Mesendoderm (in vitro differentiated cells): ENCODE results near the gene HMSD.

Source experiments
- DNase-seq: peaks from one replicate; pipeline ENCODE4 v3.0.0; 2013
- H2AK5ac ChIP-seq: 2 replicates; pipeline ENCODE4 v1.6.1; 2013; ENCODE audit warnings: low read length, inconsistent platforms
- H2BK120ac ChIP-seq: 2 replicates; pipeline ENCODE4 v1.6.1; 2013; ENCODE audit warnings: low read depth, mild to moderate bottlenecking, low read length, moderate library complexity, mixed read lengths
- H2BK15ac ChIP-seq: replicated peaks from 2 replicates; pipeline ENCODE4 v1.6.1; 2013; ENCODE audit warnings: low read depth, mild to moderate bottlenecking, moderate library complexity
- H2BK5ac ChIP-seq: 2 replicates; pipeline ENCODE4 v1.6.1; 2013; ENCODE audit warnings: low read length, inconsistent platforms
- H3K18ac ChIP-seq: 2 replicates; pipeline ENCODE4 v1.6.1; 2013; ENCODE audit warnings: mild to moderate bottlenecking, low read length, mixed read lengths
- H3K23ac ChIP-seq: one replicate; pipeline ENCODE4 v1.6.1; 2013; ENCODE audit warnings: low read length
- H3K27ac ChIP-seq: 2 replicates; pipeline ENCODE4 v1.5.1; 2013; ENCODE audit warnings: low read depth, mild to moderate bottlenecking, inconsistent platforms, low read length, moderate library complexity
- H3K27me3 ChIP-seq: 2 replicates; pipeline ENCODE4 v1.6.1; 2013; ENCODE audit warnings: low read length, control low read depth, mild to moderate bottlenecking, inconsistent platforms; ENCODE audit not compliant: insufficient read depth, poor library complexity
- H3K36me3 ChIP-seq: 2 replicates; pipeline ENCODE4 v1.6.1; 2013; ENCODE audit warnings: low read length, inconsistent platforms; ENCODE audit not compliant: control insufficient read depth, insufficient read depth
- H3K4ac ChIP-seq: one replicate; pipeline ENCODE4 v1.6.1; 2013; ENCODE audit warnings: low read depth, mild to moderate bottlenecking, low read length, moderate library complexity
- H3K4me1 ChIP-seq: 2 replicates; pipeline ENCODE4 v1.6.1; 2013; ENCODE audit warnings: low read depth, low read length, inconsistent platforms; ENCODE audit not compliant: control insufficient read depth
- H3K4me2 ChIP-seq: 2 replicates; pipeline ENCODE4 v1.6.1; 2013; ENCODE audit warnings: low read length
- H3K4me3 ChIP-seq: 2 replicates; pipeline ENCODE4 v1.5.1; 2013; ENCODE audit warnings: mild to moderate bottlenecking, low read length
- H3K56ac ChIP-seq: one replicate; pipeline ENCODE4 v1.6.1; 2013; ENCODE audit warnings: low read length
- H3K79me1 ChIP-seq: 2 replicates; pipeline ENCODE4 v1.6.1; 2013; ENCODE audit warnings: low read length, inconsistent platforms
- H3K79me2 ChIP-seq: 2 replicates; pipeline ENCODE4 v1.6.1; 2013; ENCODE audit warnings: mild to moderate bottlenecking, low read length; ENCODE audit not compliant: control insufficient read depth, insufficient read depth
- H3K9ac ChIP-seq: 2 replicates; pipeline ENCODE4 v1.6.1; 2013; ENCODE audit warnings: low read length, inconsistent platforms
- H4K5ac ChIP-seq: one replicate; pipeline ENCODE4 v1.6.1; 2013; ENCODE audit warnings: low read length
- H4K8ac ChIP-seq: one replicate; pipeline ENCODE4 v1.6.1; 2013; ENCODE audit warnings: low read depth, mild to moderate bottlenecking, control low read depth, low read length, moderate library complexity
- WGBS: extraction: QIAGEN DNeasy Blood & Tissue Kit; methylation state at CpG from one replicate; pipeline ENCODE4 v1.1.7; 2013; ENCODE audit warnings: low lambda C conversion rate, missing lambda C conversion rate; ENCODE audit not compliant: insufficient coverage; ENCODE audit errors: extremely low coverage; 5-methylcytosine and 5-hydroxymethylcytosine counted together

The HMSD gene

DNA sequence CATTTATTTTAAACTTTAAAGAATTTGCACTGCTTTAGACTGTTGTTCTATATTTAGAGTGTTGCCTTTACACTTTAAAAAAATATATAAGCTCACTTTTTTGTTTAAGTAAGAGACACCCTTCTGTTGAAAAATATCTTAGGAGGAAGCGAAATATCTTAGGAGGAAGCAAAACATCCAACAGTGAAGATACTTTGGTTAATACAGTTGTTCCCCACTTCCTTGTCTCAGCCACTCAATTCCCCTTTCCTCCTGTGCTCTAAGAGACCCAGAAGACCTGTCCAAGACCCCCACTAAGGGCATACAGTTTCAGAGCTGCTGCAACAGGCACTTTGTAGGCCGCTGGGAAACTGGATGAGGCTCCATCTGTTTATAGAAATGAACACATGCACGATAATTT lies 26.5 kb downstream of the HMSD start:
- DNase-seq = no peak
- no peak overlapping the region for H2BK5ac ChIP-seq
- no peaks in the 10 kb centered on the region for H3K27me3 ChIP-seq
- H3K27ac ChIP-seq = no peak overlapping the region
- no CpG with 5 or more reads among the region's 3 CpGs for whole genome bisulfite sequencing
- no peaks in the 10 kb centered on the region for H3K36me3 ChIP-seq
- no peak overlapping the region for H4K8ac ChIP-seq
- H3K9ac ChIP-seq = no peak overlapping the region
- H3K79me1 ChIP-seq = no peaks in the 10 kb centered on the region
- H3K23ac ChIP-seq = no peak overlapping the region
- no peak overlapping the region for H3K4ac ChIP-seq
- H3K18ac ChIP-seq = no peak overlapping the region
- H3K4me2 ChIP-seq = no peak overlapping the region
- H3K4me3 ChIP-seq = no peak overlapping the region
- H2BK15ac ChIP-seq = no peak overlapping the region
- H3K56ac ChIP-seq = no peak overlapping the region
- H2AK5ac ChIP-seq = no peak overlapping the region
- no peaks in the 10 kb centered on the region for H3K4me1 ChIP-seq
- no peaks in the 10 kb centered on the region for H3K79me2 ChIP-seq
- H2BK120ac ChIP-seq = no peak overlapping the region
- H4K5ac ChIP-seq = no peak overlapping the region

GRCh38 chr18:63977040-63977439 lies 27.9 kb downstream of the HMSD start:
- no peak overlapping the region for H3K23ac ChIP-seq
- DNase-seq = no peak
- no peak overlapping the region for H3K4me3 ChIP-seq
- no peaks in the 10 kb centered on the region for H3K4me1 ChIP-seq
- H2AK5ac ChIP-seq = no peak overlapping the region
- no peak overlapping the region for H2BK120ac ChIP-seq
- no peak overlapping the region for H2BK15ac ChIP-seq
- H4K5ac ChIP-seq = no peak overlapping the region
- no peaks in the 10 kb centered on the region for H3K79me2 ChIP-seq
- no peak overlapping the region for H3K27ac ChIP-seq
- H3K36me3 ChIP-seq = no peaks in the 10 kb centered on the region
- H3K4me2 ChIP-seq = no peak overlapping the region
- H3K9ac ChIP-seq = no peak overlapping the region
- no peak overlapping the region for H3K4ac ChIP-seq
- H3K18ac ChIP-seq = no peak overlapping the region
- no peaks in the 10 kb centered on the region for H3K79me1 ChIP-seq
- no peak overlapping the region for H2BK5ac ChIP-seq
- no peak overlapping the region for H3K56ac ChIP-seq
- H4K8ac ChIP-seq = no peak overlapping the region
- no peaks in the 10 kb centered on the region for H3K27me3 ChIP-seq
- WGBS = no CpG with 5 or more reads among the region's 3 CpGs

DNA sequence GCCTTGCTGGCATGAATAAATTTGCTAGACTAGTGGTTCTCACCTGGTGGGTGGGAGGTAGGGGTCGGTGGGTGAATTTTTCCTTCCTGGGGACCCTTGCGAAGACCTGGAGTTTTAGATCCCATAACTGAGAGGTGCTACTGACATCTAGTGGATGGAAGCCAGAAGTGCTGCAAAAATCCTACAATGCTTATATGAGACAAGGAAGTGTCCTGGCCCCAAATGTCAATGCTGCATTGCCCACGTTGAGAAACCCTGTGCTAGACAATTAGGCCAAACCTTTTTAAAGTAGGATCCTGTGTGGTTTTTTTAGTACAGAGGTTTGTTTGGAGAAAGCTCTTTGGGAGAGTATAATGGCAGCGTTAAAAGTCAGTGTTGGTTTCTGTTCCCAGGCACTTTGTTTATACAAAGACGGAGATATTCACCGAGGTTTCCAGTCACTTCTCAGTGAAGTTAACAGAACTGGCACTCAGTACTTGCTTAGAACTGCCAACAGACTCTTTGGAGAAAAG lies 30.4 kb downstream of the HMSD start:
- Histone ChIP-seq H2BK120ac (no peak overlapping the region), H3K4me2 (no peak overlapping the region), H3K4ac (no peak overlapping the region), H4K8ac (no peak overlapping the region), H2BK5ac (no peak overlapping the region), H3K18ac (no peak overlapping the region), H3K36me3 (no peaks in the 10 kb centered on the region), H3K9ac (no peak overlapping the region), H3K4me1 (no peaks in the 10 kb centered on the region), H3K56ac (no peak overlapping the region), H3K79me1 (no peaks in the 10 kb centered on the region), H3K4me3 (no peak overlapping the region), H2BK15ac (no peak overlapping the region), H4K5ac (no peak overlapping the region), H3K79me2 (no peaks in the 10 kb centered on the region), H2AK5ac (no peak overlapping the region), H3K23ac (no peak overlapping the region), H3K27me3 (no peaks in the 10 kb centered on the region), H3K27ac (no peak overlapping the region)
- WGBS = no CpG with 5 or more reads among the region's 6 CpGs
- peak; percentile 82 for DNase-seq

- Histone ChIP-seq H3K27ac (no peak overlapping the region), H3K4me2 (no peak overlapping the region), H4K5ac (no peak overlapping the region), H3K79me1 (no peaks in the 10 kb centered on the region), H2BK120ac (no peak overlapping the region), H3K36me3 (no peaks in the 10 kb centered on the region), H3K79me2 (no peaks in the 10 kb centered on the region), H2AK5ac (no peak overlapping the region), H3K27me3 (no peaks in the 10 kb centered on the region), H3K18ac (no peak overlapping the region), H3K56ac (no peak overlapping the region), H3K9ac (no peak overlapping the region), H3K4ac (no peak overlapping the region), H3K4me3 (no peak overlapping the region), H3K23ac (no peak overlapping the region), H4K8ac (no peak overlapping the region), H2BK15ac (no peak overlapping the region), H2BK5ac (no peak overlapping the region), H3K4me1 (no peaks in the 10 kb centered on the region)
- DNase-seq = no peak
- no CpG with 5 or more reads among the region's 7 CpGs for WGBS
These were observed 30.9 kb downstream of the HMSD start for GRCh38 chr18:63980027-63980426.

- no peak overlapping the region for H2BK15ac ChIP-seq
- no peak overlapping the region for H3K4me2 ChIP-seq
- H3K27ac ChIP-seq = no peak overlapping the region
- H3K4me1 ChIP-seq = no peaks in the 10 kb centered on the region
- H2AK5ac ChIP-seq = no peak overlapping the region
- no peaks in the 10 kb centered on the region for H3K27me3 ChIP-seq
- no peak overlapping the region for H3K4ac ChIP-seq
- H2BK120ac ChIP-seq = no peak overlapping the region
- no peaks in the 10 kb centered on the region for H3K36me3 ChIP-seq
- H4K8ac ChIP-seq = no peak overlapping the region
- H3K4me3 ChIP-seq = no peak overlapping the region
- DNase-seq = no peak
- H3K23ac ChIP-seq = no peak overlapping the region
- no peaks in the 10 kb centered on the region for H3K79me1 ChIP-seq
- no peak overlapping the region for H4K5ac ChIP-seq
- WGBS = no CpG with 5 or more reads among the region's 6 CpGs
- H3K79me2 ChIP-seq = no peaks in the 10 kb centered on the region
- H2BK5ac ChIP-seq = no peak overlapping the region
- H3K56ac ChIP-seq = no peak overlapping the region
- no peak overlapping the region for H3K18ac ChIP-seq
- no peak overlapping the region for H3K9ac ChIP-seq
These were observed 31.9 kb downstream of the HMSD start for GRCh38 chr18:63980896-63981460.

DNA sequence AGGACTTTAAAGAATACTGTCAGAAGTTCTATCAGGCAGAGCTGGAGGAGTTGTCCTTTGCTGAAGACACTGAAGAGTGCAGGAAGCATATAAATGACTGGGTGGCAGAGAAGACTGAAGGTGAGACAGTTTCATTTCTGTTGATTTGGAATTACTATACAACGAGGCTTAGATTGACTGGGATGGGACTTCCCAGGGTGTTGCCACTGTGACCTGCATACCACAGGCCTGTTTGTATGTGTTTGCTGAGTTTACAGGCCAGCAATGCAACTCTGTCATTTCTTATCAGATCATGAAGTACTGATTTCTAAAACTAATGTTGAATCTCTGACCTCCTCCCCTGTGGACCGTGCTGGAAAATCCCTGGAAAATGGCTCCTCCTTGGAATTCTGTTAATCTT lies 32.6 kb downstream of the HMSD start:
- Histone ChIP-seq H3K18ac (no peak overlapping the region), H3K56ac (no peak overlapping the region), H4K5ac (no peak overlapping the region), H3K9ac (no peak overlapping the region), H3K27me3 (no peaks in the 10 kb centered on the region), H3K79me1 (no peaks in the 10 kb centered on the region), H3K4ac (no peak overlapping the region), H3K27ac (no peak overlapping the region), H2AK5ac (no peak overlapping the region), H2BK15ac (no peak overlapping the region), H3K4me3 (no peak overlapping the region), H3K36me3 (no peaks in the 10 kb centered on the region), H3K79me2 (no peaks in the 10 kb centered on the region), H3K4me1 (no peaks in the 10 kb centered on the region), H2BK120ac (no peak overlapping the region), H3K23ac (no peak overlapping the region), H4K8ac (no peak overlapping the region), H2BK5ac (no peak overlapping the region), H3K4me2 (no peak overlapping the region)
- no peak for DNase-seq
- no CpG with 5 or more reads among the region's 2 CpGs for WGBS
